ENCODE measurements around the gene ARHGAP8. TPM values are rescaled to one million over a fixed set of nuclear protein-coding genes. Genes with fewer than 3 reads are reported as not detected.

ARHGAP8 gene
- total and polyA plus RNA-seq, 2 donors (not counting 3 experiments of a cell fraction or from before 2014, with no cell fraction given), result not detected

DNA sequence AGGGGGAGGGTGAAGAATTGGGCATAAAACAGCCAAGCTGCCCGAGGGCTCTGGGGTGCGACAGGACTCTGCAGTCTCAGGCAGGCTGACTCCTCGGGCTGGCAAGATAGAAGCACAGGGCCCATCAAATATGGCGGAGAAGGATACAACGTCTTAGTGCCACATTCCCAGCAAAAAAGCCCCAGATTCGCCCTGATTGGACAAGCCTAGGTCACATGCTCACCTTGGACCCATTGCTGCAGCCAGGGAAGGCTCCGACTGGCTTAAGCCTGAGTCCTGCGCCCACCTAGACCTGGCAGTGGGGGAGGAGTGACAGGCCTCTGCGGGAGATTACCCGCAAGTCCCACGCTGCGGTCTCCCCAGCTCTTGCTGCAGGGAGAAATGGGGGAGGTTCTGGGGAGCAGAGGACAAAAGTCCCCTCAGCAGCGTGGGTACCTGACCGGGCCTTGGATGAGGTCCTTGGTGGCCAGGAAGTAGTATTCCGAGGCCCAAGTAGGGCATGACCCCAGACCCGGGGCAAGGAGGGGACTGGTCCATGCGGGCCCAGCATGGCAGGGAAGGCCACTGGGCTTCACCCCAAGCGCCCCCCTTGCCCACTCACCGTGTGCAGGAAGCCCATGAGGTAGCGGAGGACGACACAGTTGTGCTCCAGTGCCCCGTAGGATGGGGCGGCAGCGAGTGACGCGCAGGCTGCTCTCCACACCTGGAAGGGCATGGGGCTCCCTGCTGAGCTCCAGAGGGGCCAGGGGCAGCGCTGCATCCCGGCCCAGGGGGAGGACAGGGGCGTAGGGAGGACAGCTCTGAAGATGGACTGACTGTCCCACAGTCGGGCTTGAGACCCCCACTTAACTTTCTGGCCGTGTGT lies 113.0 kb downstream of the ARHGAP8 start:
- no peaks in the 10 kb centered on the region for H3K4me1 ChIP-seq (ENCODE audit: control insufficient read depth, extremely low read depth, insufficient read depth, low read length)
- no peaks in the 10 kb centered on the region for H3K27me3 ChIP-seq (ENCODE audit: control insufficient read depth in 2 of 2, insufficient read depth in 2 of 2, low read length in 2 of 2)
- dilution Hi-C loops (cut with MboI; ENCODE audit: extremely low pct_ligation_motif_present, low sequenced_read_pairs) (no loop called here), intact Hi-C loops (cut with micrococcal nuclease) (no loop called here)
- POLR2A ChIA-PET, result no interaction called here
- TF ChIP-seq EZH2 (IDR thresholded peaks at IDR 0.05; ENCODE audit: borderline replicate concordance, low read depth, low read length, severe bottlenecking) (no peak), POLR2AphosphoS5 (IDR thresholded peaks at IDR 0.05; ENCODE audit: insufficient read depth, low read depth, low read length) (no peak)
- TF ChIP-seq, protein P1, sequence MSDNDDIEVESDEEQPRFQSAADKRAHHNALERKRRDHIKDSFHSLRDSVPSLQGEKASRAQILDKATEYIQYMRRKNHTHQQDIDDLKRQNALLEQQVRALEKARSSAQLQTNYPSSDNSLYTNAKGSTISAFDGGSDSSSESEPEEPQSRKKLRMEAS (IDR thresholded peaks at IDR 0.05; ENCODE audit: insufficient read depth, insufficient read length), result no peak
- BruUV-seq (replicated peaks), result no TSS peak
- no peak overlapping the region for H2AFZ ChIP-seq (ENCODE audit: low read depth, low read length)
- H4K20me1 ChIP-seq (replicated peaks; ENCODE audit: control insufficient read depth, extremely low read depth, insufficient read depth, low read length), result no peaks in the 10 kb centered on the region
- H3K9ac ChIP-seq (replicated peaks; ENCODE audit: extremely low read depth, insufficient read depth, low read length), result no peak overlapping the region
- no peak overlapping the region for H3K4me2 ChIP-seq (ENCODE audit: insufficient read depth, low read length)
- no peak for FAIRE-seq
- H3K9me3 ChIP-seq (replicated peaks; ENCODE audit: control insufficient read depth, insufficient read depth, low read length), result peaks cover 3% of the 10 kb centered on the region
- no peaks in the 10 kb centered on the region for H3K36me3 ChIP-seq (ENCODE audit: control insufficient read depth in 2 of 2, extremely low read depth in 1 of 2, insufficient read depth in 2 of 2, low read length in 2 of 2)
- H3K9me1 ChIP-seq (replicated peaks; ENCODE audit: control insufficient read depth, extremely low read depth, insufficient read depth, low read length), result no peaks in the 10 kb centered on the region
- CTCF ChIA-PET, result no interaction called here
- no peak overlapping the region for H3K4me3 ChIP-seq (replicated peaks in 1 of 3; ENCODE audit: insufficient read depth in 1 of 3, low read depth in 1 of 3, low read length in 3 of 3)
- DNase-seq (ENCODE audit: low read depth, low spot score), result no peak
- no peaks in the 10 kb centered on the region for H3K79me2 ChIP-seq (ENCODE audit: control insufficient read depth, insufficient read depth, low read length)
- H3K27ac ChIP-seq (ENCODE audit: insufficient read depth, low read depth, low read length), result no peak overlapping the region

DNA sequence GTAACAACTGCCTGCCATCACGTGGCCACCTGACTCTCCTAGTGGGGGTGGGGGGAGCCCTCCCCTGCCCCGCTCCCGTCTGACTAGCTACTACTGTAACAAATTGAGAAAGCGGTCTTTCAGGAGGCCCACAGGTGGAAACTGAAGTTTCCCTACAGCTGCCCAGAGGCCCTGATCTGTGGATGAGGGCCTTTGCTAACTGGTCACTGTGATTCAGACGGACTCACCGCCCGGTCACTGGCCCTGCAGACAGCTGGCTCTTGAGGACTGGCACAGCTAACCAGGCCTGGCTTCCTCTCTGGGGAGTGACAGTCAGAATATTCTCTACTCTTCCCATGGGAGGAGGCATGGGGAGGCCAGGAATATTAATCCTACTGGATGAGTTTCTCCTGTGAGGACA lies 116.8 kb downstream of the ARHGAP8 start:
- Histone ChIP-seq H3K27me3 (ENCODE audit: control insufficient read depth in 2 of 2, insufficient read depth in 2 of 2, low read length in 2 of 2) (no peaks in the 10 kb centered on the region), H3K36me3 (ENCODE audit: control insufficient read depth in 2 of 2, extremely low read depth in 1 of 2, insufficient read depth in 2 of 2, low read length in 2 of 2) (no peaks in the 10 kb centered on the region), H3K4me2 (ENCODE audit: insufficient read depth, low read length) (no peak overlapping the region), H3K27ac (ENCODE audit: insufficient read depth, low read depth, low read length) (no peak overlapping the region), H3K4me1 (ENCODE audit: control insufficient read depth, extremely low read depth, insufficient read depth, low read length) (no peaks in the 10 kb centered on the region), H3K9me3 (replicated peaks; ENCODE audit: control insufficient read depth, insufficient read depth, low read length) (no peaks in the 10 kb centered on the region), H3K9me1 (replicated peaks; ENCODE audit: control insufficient read depth, extremely low read depth, insufficient read depth, low read length) (no peaks in the 10 kb centered on the region), H3K9ac (replicated peaks; ENCODE audit: extremely low read depth, insufficient read depth, low read length) (no peak overlapping the region), H3K4me3 (replicated peaks in 1 of 3; ENCODE audit: insufficient read depth in 1 of 3, low read depth in 1 of 3, low read length in 3 of 3) (no peak overlapping the region), H4K20me1 (replicated peaks; ENCODE audit: control insufficient read depth, extremely low read depth, insufficient read depth, low read length) (no peaks in the 10 kb centered on the region), H3K79me2 (ENCODE audit: control insufficient read depth, insufficient read depth, low read length) (no peaks in the 10 kb centered on the region), H2AFZ (ENCODE audit: low read depth, low read length) (no peak overlapping the region)
- FAIRE-seq (no peak), DNase-seq (ENCODE audit: low read depth, low spot score) (no peak)
- no TSS peak for BruUV-seq (replicated peaks)
- TF ChIP-seq MYC (IDR thresholded peaks at IDR 0.05; ENCODE audit: low read depth, low read length) (no peak), FOS (IDR thresholded peaks at IDR 0.05; ENCODE audit: borderline replicate concordance, insufficient read depth, low read length) (no peak)
- intact Hi-C loops (cut with micrococcal nuclease), result no loop called here
- POLR2A ChIA-PET, result no interaction called here
- CTCF ChIA-PET, result no interaction called here
- dilution Hi-C loops (cut with MboI; ENCODE audit: extremely low pct_ligation_motif_present, low sequenced_read_pairs), result no loop called here
